ENCODE measurements around the gene IFI35. TPM values are rescaled to one million over a fixed set of nuclear protein-coding genes. Genes with fewer than 3 reads are reported as not detected.

The IFI35 gene
- total and polyA plus RNA-seq, 2 of the 8 experiments (the other 6 are each of a cell fraction or from before 2014, with no cell fraction given) = 2.5 to 4.7 TPM

DNA sequence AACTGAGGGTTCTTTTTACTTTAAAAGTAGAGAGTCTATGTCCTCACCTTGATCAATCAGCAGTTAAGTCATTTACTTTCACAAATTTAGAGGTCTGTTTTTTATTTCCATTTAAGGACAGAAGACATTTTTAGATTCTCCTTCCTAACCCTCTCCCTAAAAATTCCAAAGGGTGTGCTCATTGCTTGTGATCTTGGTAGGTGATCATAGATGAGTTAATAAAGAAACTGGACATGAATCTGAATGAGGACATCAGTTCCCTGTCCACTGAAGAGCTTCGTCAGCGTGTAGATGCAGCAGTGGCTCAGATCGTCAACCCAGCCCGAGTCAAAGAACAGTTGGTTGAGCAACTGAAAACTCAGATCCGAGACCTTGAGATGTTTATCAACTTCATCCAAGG is 17.4 kb upstream of the IFI35 start:
- no peak overlapping the region for H2BK5ac ChIP-seq (ENCODE audit: low read depth, low read length)
- H3K4me1 ChIP-seq (replicated peaks in 1 of 4; ENCODE audit: control insufficient read depth in 3 of 4, insufficient read depth in 4 of 4, low read length in 3 of 4) = no peaks in the 10 kb centered on the region
- no peak overlapping the region for H4K5ac ChIP-seq (ENCODE audit: insufficient read length, low read depth, low read length)
- no peak overlapping the region for H3K9ac ChIP-seq (replicated peaks in 1 of 4; ENCODE audit: extremely low read depth in 1 of 4, low read depth in 3 of 4, low read length in 3 of 4)
- H3K18ac ChIP-seq (ENCODE audit: extremely low read depth, low read length) = no peak overlapping the region
- H3K14ac ChIP-seq (ENCODE audit: insufficient read length) = no peak overlapping the region
- whole genome bisulfite sequencing, 2 experiments (ENCODE audit: extremely low coverage in 1 of 2, insufficient coverage in 1 of 2, insufficient read length in 1 of 2, insufficient replicate concordance in 2 of 2, low coverage in 1 of 2, low lambda C conversion rate in 2 of 2, missing lambda C conversion rate in 1 of 2) = 93% methylated on average over 5 of the region's 5 CpGs; no CpG with 5 or more reads in 1 of the 2 experiments
- H3K9me3 ChIP-seq (ENCODE audit: insufficient read depth in 2 of 2, low read depth in 1 of 2, low read length in 1 of 2) = no peaks in the 10 kb centered on the region
- TF ChIP-seq SP2 (IDR thresholded peaks at IDR 0.05; ENCODE audit: low read length) = no peak
- no peak overlapping the region for H3K4ac ChIP-seq (replicated peaks; ENCODE audit: insufficient read length, low read depth, low read length)
- H2AFZ ChIP-seq (ENCODE audit: low read length) = no peak overlapping the region
- H2BK20ac ChIP-seq (ENCODE audit: low read length) = no peak overlapping the region
- H4K91ac ChIP-seq (replicated peaks; ENCODE audit: insufficient read length, low read length) = no peak overlapping the region
- FAIRE-seq = no peak
- H3K23ac ChIP-seq (ENCODE audit: insufficient read length) = no peak overlapping the region
- no peaks in the 10 kb centered on the region for H3K79me1 ChIP-seq (ENCODE audit: low read depth, low read length)
- H3K27ac ChIP-seq (ENCODE audit: low read depth, low read length) = no peak overlapping the region
- peaks cover 0 to 6% of the 10 kb centered on the region in 2 experiments for H4K20me1 ChIP-seq (replicated peaks in 1 of 2; ENCODE audit: control insufficient read depth in 1 of 2, insufficient read depth in 2 of 2, low read length in 2 of 2)
- DNase-seq (ENCODE audit: low read depth in 1 of 2, low spot score in 2 of 2) = no peak
- H3K56ac ChIP-seq (replicated peaks; ENCODE audit: insufficient read length, low read depth, low read length) = no peak overlapping the region
- H2AK5ac ChIP-seq (ENCODE audit: low read depth, low read length) = no peak overlapping the region
- H3K79me2 ChIP-seq (ENCODE audit: control insufficient read depth in 1 of 2, insufficient read depth in 2 of 2, low read length in 2 of 2) = no peaks in the 10 kb centered on the region
- POLR2A ChIA-PET (ENCODE audit: partially characterized antibody) = interaction anchor here (7.1 kb wide), 1 partner anchor 8 kb away, joined by 57 read pairs; the partner anchor contains the start of gene RPL27
- CTCF ChIA-PET (ENCODE audit: partially characterized antibody) = interaction anchor here (3.1 kb wide), 1 partner anchor 9 kb away, joined by 13 read pairs; the partner anchor contains the start of gene RPL27
- H3K27me3 ChIP-seq (replicated peaks in 1 of 4; ENCODE audit: control insufficient read depth in 3 of 4, extremely low read depth in 1 of 4, insufficient read depth in 3 of 4, low read length in 3 of 4) = no peaks in the 10 kb centered on the region
- H2BK12ac ChIP-seq (ENCODE audit: low read depth, low read length) = no peak overlapping the region
- H4K8ac ChIP-seq (ENCODE audit: extremely low read depth, insufficient read depth, low read length) = no peak overlapping the region
- no peak overlapping the region for H2BK120ac ChIP-seq (replicated peaks; ENCODE audit: low read depth, low read length)
- no peaks in the 10 kb centered on the region for H3K23me2 ChIP-seq (ENCODE audit: low read depth, low read length)
- H3K36me3 ChIP-seq (ENCODE audit: control insufficient read depth in 2 of 4, insufficient read depth in 4 of 4, low read length in 3 of 4) = peaks cover 19 to 49% (median 38%) of the 10 kb centered on the region in 4 experiments; a peak in 6 of 8 replicates
- no peak overlapping the region for H3K4me3 ChIP-seq (ENCODE audit: extremely low read depth in 1 of 4, insufficient read depth in 2 of 4, low read depth in 3 of 4, low read length in 4 of 4)
- no peak overlapping the region for H2BK15ac ChIP-seq (ENCODE audit: low read length)
- no peak overlapping the region for H3K4me2 ChIP-seq (ENCODE audit: insufficient read depth in 1 of 2, low read depth in 2 of 2, low read length in 2 of 2)

All from H1 (cell line).